Right atrium auricular region (tissue), 2 donors: Measurements from ENCODE around the gene LOXL1. TPM values are rescaled to one million over a fixed set of nuclear protein-coding genes. Genes with fewer than 3 reads are reported as not detected.

Experiments used
- DNase-seq: peaks from one replicate; pipeline ENCODE4 v3.0.0-alpha.2; 2019; ENCODE audit warnings: low spot score
- H3K27ac ChIP-seq, 2 donors: fragments of 200-600 bp; sonication (generic); 1 replicate in 1 of 2; 2 replicates in 1 of 2; pipeline ENCODE4 v1.5.1; 2016 to 2019
- H3K27me3 ChIP-seq, 2 donors: fragments of 200-600 bp; sonication (generic); one replicate each; pipeline versions ENCODE4 v1.5.1 to v1.6.0; 2017 to 2019
- H3K36me3 ChIP-seq: fragments of 200-600 bp; sonication (generic); one replicate; pipeline ENCODE4 v1.5.1; 2016
- H3K4me1 ChIP-seq, 2 donors: fragments of 200-600 bp; sonication (generic); one replicate each; pipeline versions ENCODE4 v1.5.1 to v1.6.0; 2017 to 2019
- H3K4me3 ChIP-seq, 2 donors: fragments of 200-600 bp; sonication (generic); 1 replicate in 1 of 2; 2 replicates in 1 of 2; pipeline ENCODE4 v1.5.1; 2017 to 2019; ENCODE audit warnings: mild to moderate bottlenecking in 1 of 2, moderate library complexity in 1 of 2
- H3K9me3 ChIP-seq, 2 donors: fragments of 200-600 bp; sonication (generic); one replicate each; pipeline ENCODE4 v1.5.1; 2019
- CTCF ChIP-seq, 2 donors: fragments of 200-600 bp; sonication (generic); IDR thresholded peaks; one replicate each; pipeline ENCODE4 v1.5.1; 2019; ENCODE audit warnings: antibody characterized with exemption in 2 of 2
- total RNA-seq, 2 donors: library from RNA; depleted of rRNA; stranded (reverse); fragments of >200 nt; gene quantifications; one replicate each; pipeline ENCODE4 v1.1.0, GENCODE V29; 2016

Gene LOXL1
- total RNA-seq, 2 donors from 2014 or later, result 22.2 to 59.0 TPM

DNA sequence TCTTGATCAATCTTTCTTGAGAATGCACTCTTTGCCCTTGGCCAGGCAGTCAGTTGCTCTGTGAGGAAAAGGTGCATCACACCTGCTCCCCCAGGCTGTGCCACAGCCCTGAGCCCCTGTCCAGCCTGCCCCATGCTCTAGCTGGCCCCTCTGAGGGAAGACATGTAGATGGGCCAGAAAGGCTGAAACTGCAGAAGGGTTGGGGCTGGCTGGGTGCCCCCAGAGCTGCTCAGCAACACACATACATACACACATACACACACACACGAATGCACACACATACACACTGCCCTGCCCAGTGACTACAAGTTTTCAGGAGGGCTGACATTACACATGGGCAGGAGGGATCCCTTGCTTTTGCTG is 36.5 kb upstream of the LOXL1 start:
- no peak for DNase-seq
- no peak for TF ChIP-seq CTCF (IDR thresholded peaks at IDR 0.05)
- Histone ChIP-seq H3K9me3 (no peaks in the 10 kb centered on the region), H3K4me1 (no peaks in the 10 kb centered on the region), H3K36me3 (no peaks in the 10 kb centered on the region), H3K27me3 (no peaks in the 10 kb centered on the region), H3K27ac (no peak overlapping the region), H3K4me3 (no peak overlapping the region)

DNA sequence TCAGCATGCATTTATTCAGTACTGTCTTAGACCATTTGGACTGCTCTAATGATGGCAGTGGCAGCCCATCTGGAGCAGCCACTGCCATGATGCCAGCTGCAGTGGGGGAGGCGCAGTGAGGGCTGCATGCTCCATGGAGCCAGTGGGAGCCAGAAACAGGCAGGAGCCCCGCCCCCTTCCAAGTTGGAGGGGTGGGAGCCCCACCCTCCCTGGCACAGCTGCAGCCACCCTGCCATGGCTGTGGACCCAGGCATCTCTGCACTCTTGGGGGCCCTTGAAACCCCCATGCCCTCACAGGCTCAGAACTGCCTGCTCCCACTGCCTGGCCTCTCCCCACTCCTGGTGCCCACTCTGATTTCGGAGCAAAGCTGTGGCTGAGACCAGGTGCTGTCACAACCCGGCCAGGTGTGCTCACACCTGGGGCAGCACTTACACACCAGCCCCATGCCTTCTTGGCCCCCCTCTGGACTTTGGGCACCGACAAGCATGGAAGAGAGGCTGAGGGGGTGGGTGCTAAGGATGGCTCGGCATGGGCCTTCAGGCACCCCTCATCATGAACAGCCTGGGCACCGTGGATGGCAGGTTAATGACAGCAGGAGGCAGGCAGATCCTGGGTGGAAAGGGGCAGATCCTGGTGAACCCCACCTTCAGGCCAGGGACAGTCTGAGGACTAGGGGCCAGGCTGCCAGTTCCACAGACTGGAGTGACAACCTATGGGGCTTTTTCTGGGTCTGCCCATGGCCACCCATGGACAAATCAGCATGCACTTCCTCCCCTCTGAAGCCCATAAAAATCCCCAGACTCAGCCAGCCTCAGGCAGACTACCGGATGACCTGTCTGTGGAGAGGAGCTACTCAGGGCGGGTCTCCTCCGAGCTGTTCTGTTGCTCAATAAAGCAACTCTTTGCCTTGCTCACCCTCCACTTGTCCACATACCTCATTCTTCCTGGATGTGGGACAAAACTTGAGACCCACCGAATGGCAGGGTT is 34.6 kb upstream of the LOXL1 start:
- no peak overlapping the region for H3K27ac ChIP-seq
- H3K4me1 ChIP-seq, result no peaks in the 10 kb centered on the region
- no peaks in the 10 kb centered on the region for H3K27me3 ChIP-seq
- no peak for TF ChIP-seq CTCF (IDR thresholded peaks at IDR 0.05)
- no peak for DNase-seq
- H3K36me3 ChIP-seq, result no peaks in the 10 kb centered on the region
- no peak overlapping the region for H3K4me3 ChIP-seq
- H3K9me3 ChIP-seq, result no peaks in the 10 kb centered on the region

- Histone ChIP-seq H3K27me3 (no peaks in the 10 kb centered on the region), H3K36me3 (no peaks in the 10 kb centered on the region), H3K4me1 (no peaks in the 10 kb centered on the region), H3K27ac (no peak overlapping the region), H3K4me3 (no peak overlapping the region), H3K9me3 (no peaks in the 10 kb centered on the region)
- TF ChIP-seq CTCF (IDR thresholded peaks at IDR 0.05), result no peak
- DNase-seq, result no peak
Measured at GRCh38 chr15:73892446-73893226, 33.6 kb upstream of the LOXL1 start.

- H3K4me1 ChIP-seq, result no peaks in the 10 kb centered on the region
- no peak for DNase-seq
- TF ChIP-seq CTCF (IDR thresholded peaks at IDR 0.05), result no peak
Measured at GRCh38 chr15:73894133-73894814, 32.0 kb upstream of the LOXL1 start.

DNA sequence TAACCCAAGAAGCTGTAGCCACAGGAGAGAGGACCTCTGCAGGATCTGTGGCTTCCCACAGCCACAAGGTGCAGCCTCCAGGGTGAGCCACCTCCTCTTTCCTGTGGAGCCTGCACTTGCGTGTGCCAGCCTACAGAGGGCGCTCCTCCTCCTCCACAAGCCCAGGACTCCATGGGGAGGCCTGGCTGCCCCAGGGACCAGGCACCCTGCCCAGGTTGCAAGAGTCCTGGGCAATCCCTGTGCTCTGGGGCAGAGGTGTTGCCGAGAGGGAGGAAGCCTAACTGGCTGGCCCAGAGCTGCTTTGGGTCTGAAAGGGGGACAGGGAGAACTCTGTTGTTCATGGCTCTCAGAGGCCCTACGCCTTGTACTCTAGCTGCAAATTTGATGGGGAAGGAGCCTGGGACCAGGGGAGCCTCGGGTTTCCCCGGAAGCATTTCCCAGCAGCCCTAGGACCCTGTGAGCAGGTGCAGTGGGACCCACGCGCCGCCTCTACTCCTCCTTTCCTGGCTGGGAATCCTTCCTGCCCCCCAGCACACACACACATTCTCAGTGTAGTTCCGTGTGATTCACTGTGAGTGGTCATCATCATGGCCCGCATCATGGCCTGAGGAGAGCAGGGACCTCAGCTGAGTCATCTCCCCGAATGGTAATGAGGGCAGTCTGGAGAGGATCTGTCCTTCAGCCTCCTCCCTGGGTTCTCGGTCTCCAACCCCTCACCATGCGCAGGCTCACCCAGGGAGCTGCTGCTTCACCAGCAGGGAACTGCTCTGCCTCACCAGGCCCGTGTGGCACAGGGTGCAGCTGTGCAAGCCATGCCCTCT is 28.6 kb upstream of the LOXL1 start:
- Histone ChIP-seq H3K4me1 (no peaks in the 10 kb centered on the region), H3K4me3 (no peak overlapping the region), H3K27ac (no peak overlapping the region), H3K9me3 (no peaks in the 10 kb centered on the region), H3K36me3 (no peaks in the 10 kb centered on the region), H3K27me3 (no peaks in the 10 kb centered on the region)
- DNase-seq, result no peak
- peak; percentile 60 to 85 for TF ChIP-seq CTCF (IDR thresholded peaks at IDR 0.05)

More at GRCh38 chr15:73894133-73894814, 32.0 kb upstream of the LOXL1 start:
- Histone ChIP-seq H3K9me3 (no peaks in the 10 kb centered on the region), H3K27me3 (no peaks in the 10 kb centered on the region), H3K27ac (no peak overlapping the region), H3K36me3 (no peaks in the 10 kb centered on the region), H3K4me3 (no peak overlapping the region)
